ENCODE data around the gene TES.

The TES gene

GRCh38 chr7:116219834-116220233 is 9.5 kb downstream of the TES start:
- no peak for DNase-seq (ENCODE audit: low read depth in 2 of 2)

- no peak for DNase-seq (ENCODE audit: low read depth in 2 of 2)
Observed at GRCh38 chr7:116222501-116222900, 12.2 kb downstream of the TES start.

GRCh38 chr7:116223588-116223987 is 13.2 kb downstream of the TES start:
- DNase-seq (ENCODE audit: low read depth in 2 of 2) = no peak

GRCh38 chr7:116224492-116225098 is 14.3 kb downstream of the TES start:
- no peak for DNase-seq (ENCODE audit: low read depth in 2 of 2)

- no peak for DNase-seq (ENCODE audit: low read depth in 2 of 2)
Observed at GRCh38 chr7:116225860-116226259, 15.5 kb downstream of the TES start.

GRCh38 chr7:116226664-116227063 is 16.3 kb downstream of the TES start:
- DNase-seq (ENCODE audit: low read depth in 2 of 2) = no peak

GRCh38 chr7:116227678-116228239 is 17.4 kb downstream of the TES start:
- no peak for DNase-seq (ENCODE audit: low read depth in 2 of 2)

GRCh38 chr7:116228241-116228640 is 17.9 kb downstream of the TES start:
- DNase-seq (ENCODE audit: low read depth in 2 of 2) = no peak

GRCh38 chr7:116229366-116229765 is 19.0 kb downstream of the TES start:
- DNase-seq (ENCODE audit: low read depth in 2 of 2) = no peak

- no peak for DNase-seq (ENCODE audit: low read depth in 2 of 2)
Observed at GRCh38 chr7:116230191-116231005, 20.1 kb downstream of the TES start.

GRCh38 chr7:116231543-116231942 is 21.2 kb downstream of the TES start:
- no peak for DNase-seq (ENCODE audit: low read depth in 2 of 2)

- no peak for DNase-seq (ENCODE audit: low read depth in 2 of 2)
Observed at GRCh38 chr7:116231949-116232348, 21.6 kb downstream of the TES start.

GRCh38 chr7:116232350-116232749 is 22.0 kb downstream of the TES start:
- DNase-seq (ENCODE audit: low read depth in 2 of 2) = no peak

GRCh38 chr7:116232920-116233319 is 22.6 kb downstream of the TES start:
- no peak for DNase-seq (ENCODE audit: low read depth in 2 of 2)

- DNase-seq (ENCODE audit: low read depth in 2 of 2) = no peak
Observed at GRCh38 chr7:116234517-116235200, 24.3 kb downstream of the TES start.

GRCh38 chr7:116235380-116235779 is 25.0 kb downstream of the TES start:
- DNase-seq (ENCODE audit: low read depth in 2 of 2) = no peak

GRCh38 chr7:116236020-116236630 is 25.8 kb downstream of the TES start:
- DNase-seq (ENCODE audit: low read depth in 2 of 2) = peak; percentile 23 to 25

- DNase-seq (ENCODE audit: low read depth in 2 of 2) = no peak
Observed at GRCh38 chr7:116239020-116239419, 28.7 kb downstream of the TES start.

GRCh38 chr7:116239434-116239833 is 29.1 kb downstream of the TES start:
- DNase-seq (ENCODE audit: low read depth in 2 of 2) = no peak

GRCh38 chr7:116240024-116240668 is 29.8 kb downstream of the TES start:
- no peak for DNase-seq (ENCODE audit: low read depth in 2 of 2)

GRCh38 chr7:116241291-116241690 is 31.0 kb downstream of the TES start:
- no peak for DNase-seq (ENCODE audit: low read depth in 2 of 2)

- DNase-seq (ENCODE audit: low read depth in 2 of 2) = no peak
Observed at GRCh38 chr7:116242178-116242577, 31.8 kb downstream of the TES start.

Data from stimulated activated CD4-positive, alpha-beta T cell treated with anti-CD3 and anti-CD28 coated beads, Interleukin-1b, Interleukin-23, amount 100 ng/mL, for 1 hour (primary cell).